IMR-90 (cell line): ENCODE measurements around the gene AKAP9. TPM values are rescaled to one million over a fixed set of nuclear protein-coding genes. Genes with fewer than 3 reads are reported as not detected.

Experiments
- ATAC-seq: fragments of 200-7000 bp; cut with Tn5 transposase; 2 replicates; pipeline ENCODE4 v1.9.1; 2020; ENCODE audit warnings: low read depth, mild to moderate bottlenecking, moderate library complexity
- BruUV-seq: library from RNA; stranded (reverse); fragments of 400-500 nt; replicated peaks from 2 replicates; lab custom pipeline; 2021; lab: Mats Ljungman, UMichigan
- CTCF ChIA-PET: fragments of 300-600 bp; formaldehyde crosslinking; extraction: SDS; loops from one replicate; lab custom pipeline; 2021; ENCODE audit warnings: antibody characterized with exemption; lab: Yijun Ruan, JAX
- POLR2A ChIA-PET: fragments of 300-600 bp; sonication (Branson Sonifier 250); formaldehyde crosslinking; loops from one replicate; lab custom pipeline; 2022; ENCODE audit warnings: antibody characterized with exemption; ENCODE audit not compliant: unreplicated experiment; lab: Charles Lee
- DNase-seq: peaks from one replicate; pipeline ENCODE4 v3.0.0; 2013
- H2AFZ ChIP-seq: replicated peaks from 2 replicates; pipeline ENCODE3; 2013; ENCODE audit warnings: low read length, mild to moderate bottlenecking; ENCODE audit not compliant: poor library complexity
- H2AK5ac ChIP-seq: 2 replicates; pipeline ENCODE4 v1.6.1; 2013; ENCODE audit warnings: low read depth, low read length, inconsistent platforms
- H2AK9ac ChIP-seq: replicated peaks from 2 replicates; pipeline ENCODE3; 2013; ENCODE audit warnings: mild to moderate bottlenecking, low read depth, low read length, moderate library complexity; ENCODE audit not compliant: poor library complexity
- H2BK120ac ChIP-seq: 2 replicates; pipeline ENCODE4 v1.6.1; 2013; ENCODE audit warnings: low read depth, low read length, inconsistent platforms
- H2BK15ac ChIP-seq: 3 replicates; pipeline ENCODE4 v1.6.1; 2013; ENCODE audit warnings: low read depth, low read length, inconsistent platforms
- H2BK20ac ChIP-seq: 2 replicates; pipeline ENCODE4 v1.6.1; 2013; ENCODE audit warnings: low read depth, mild to moderate bottlenecking, inconsistent platforms, low read length, moderate library complexity
- H2BK5ac ChIP-seq: 2 replicates; pipeline ENCODE4 v1.6.1; 2013; ENCODE audit warnings: mild to moderate bottlenecking, low read depth, low read length, inconsistent platforms; ENCODE audit not compliant: poor library complexity, severe bottlenecking
- H3K14ac ChIP-seq: replicated peaks from 2 replicates; pipeline ENCODE4 v1.6.1; 2013; ENCODE audit warnings: low read depth, low read length, inconsistent platforms
- H3K18ac ChIP-seq: 2 replicates; pipeline ENCODE4 v1.6.1; 2013; ENCODE audit warnings: low read depth, low read length, control low read depth
- H3K23ac ChIP-seq: 2 replicates; pipeline ENCODE4 v1.6.1; 2013; ENCODE audit warnings: low read depth, low read length, inconsistent platforms
- H3K27ac ChIP-seq: 2 replicates; pipeline ENCODE4 v1.5.1; 2013; ENCODE audit warnings: mild to moderate bottlenecking, control low read depth, low read length; ENCODE audit not compliant: insufficient read depth
- H3K27me3 ChIP-seq: 2 replicates; pipeline ENCODE4 v1.6.1; 2013; ENCODE audit warnings: low read length; ENCODE audit not compliant: control insufficient read depth, insufficient read depth
- H3K36me3 ChIP-seq: 2 replicates; pipeline ENCODE4 v1.6.1; 2013; ENCODE audit warnings: low read length, mixed read lengths; ENCODE audit not compliant: control insufficient read depth, insufficient read depth
- H3K4ac ChIP-seq: 2 replicates; pipeline ENCODE4 v1.6.1; 2013; ENCODE audit warnings: low read depth, low read length, inconsistent platforms
- H3K4me1 ChIP-seq: 2 replicates; pipeline ENCODE4 v1.6.1; 2013; ENCODE audit warnings: low read length, mixed read lengths; ENCODE audit not compliant: control insufficient read depth, insufficient read depth
- H3K4me2 ChIP-seq: 2 replicates; pipeline ENCODE4 v1.6.1; 2013; ENCODE audit warnings: low read depth, mild to moderate bottlenecking, control low read depth, low read length, moderate library complexity
- H3K4me3 ChIP-seq: 2 replicates; pipeline ENCODE4 v1.5.1; 2013; ENCODE audit warnings: low read depth, mild to moderate bottlenecking, control low read depth, low read length, moderate library complexity; ENCODE audit not compliant: insufficient read depth
- H3K56ac ChIP-seq: 2 replicates; pipeline ENCODE4 v1.6.1; 2013; ENCODE audit warnings: low read length, inconsistent platforms; ENCODE audit not compliant: insufficient read depth; ENCODE audit errors: extremely low read depth
- H3K79me1 ChIP-seq, 2 experiments: 2 replicates each; pipeline ENCODE4 v1.6.1; 2013; ENCODE audit warnings: low read length in 2 of 2, inconsistent platforms in 1 of 2, low read depth in 1 of 2
- H3K9ac ChIP-seq: 2 replicates; pipeline ENCODE4 v1.6.1; 2013; ENCODE audit warnings: low read depth, low read length, control low read depth
- H3K9me1 ChIP-seq: 2 replicates; pipeline ENCODE4 v1.6.1; 2013; ENCODE audit warnings: low read length, inconsistent platforms; ENCODE audit not compliant: insufficient read depth
- H3K9me3 ChIP-seq: 2 replicates; pipeline ENCODE4 v1.6.1; 2013; ENCODE audit warnings: low read length; ENCODE audit not compliant: control insufficient read depth, insufficient read depth
- H4K20me1 ChIP-seq: 2 replicates; pipeline ENCODE4 v1.6.1; 2013; ENCODE audit warnings: low read length, inconsistent platforms; ENCODE audit not compliant: insufficient read depth
- H4K5ac ChIP-seq: 2 replicates; pipeline ENCODE4 v1.6.1; 2013; ENCODE audit warnings: mild to moderate bottlenecking, low read depth, low read length, control low read depth
- H4K8ac ChIP-seq, 2 experiments: 2 replicates each; pipeline ENCODE4 v1.6.1; 2013; ENCODE audit warnings: low read depth in 2 of 2, low read length in 2 of 2, control low read depth in 1 of 2, inconsistent platforms in 1 of 2
- H4K91ac ChIP-seq: 2 replicates; pipeline ENCODE4 v1.6.1; 2013; ENCODE audit warnings: low read depth, low read length, inconsistent platforms; ENCODE audit not compliant: insufficient read depth
- CHD1 ChIP-seq: IDR thresholded peaks from 2 replicates; pipeline ENCODE4 v1.6.1; 2012; ENCODE audit warnings: low read depth, low read length, improper control_type of control experiment
- MAZ ChIP-seq: IDR thresholded peaks from 2 replicates; pipeline ENCODE4 v1.6.1; 2012; ENCODE audit warnings: low read depth, mild to moderate bottlenecking, low read length, improper control_type of control experiment, moderate library complexity, borderline replicate concordance
- MXI1 ChIP-seq: IDR thresholded peaks from 2 replicates; pipeline ENCODE4 v1.6.1; 2012; ENCODE audit warnings: low read depth, mild to moderate bottlenecking, low read length, moderate library complexity, borderline replicate concordance
- RAD21 ChIP-seq: IDR thresholded peaks from 2 replicates; pipeline ENCODE4 v1.6.1; 2012; ENCODE audit warnings: low read length, improper control_type of control experiment
- RFX5 ChIP-seq: IDR thresholded peaks from 2 replicates; pipeline ENCODE4 v1.8.0; 2012; ENCODE audit warnings: low read depth, mild to moderate bottlenecking, low read length, moderate library complexity
- USF2 ChIP-seq: fragments of 150-350 bp; IDR thresholded peaks from 2 replicates; pipeline ENCODE4 v1.6.1; 2017; ENCODE audit warnings: mild to moderate bottlenecking, antibody characterized with exemption, low read length, low read depth
- WGBS, 2 experiments: methylation state at CpG; one replicate each; pipeline versions ENCODE4 v1.1.5 to v1.1.7; 2013; ENCODE audit warnings: missing lambda C conversion rate in 2 of 2; ENCODE audit not compliant: insufficient read length in 1 of 2; ENCODE audit errors: extremely low coverage in 2 of 2; 5-methylcytosine and 5-hydroxymethylcytosine counted together
- dilution Hi-C: fragments of 300-500 bp; cut with HindIII; formaldehyde crosslinking; loops from one replicate; pipeline ENCODE4 v1.14.3; 2018; ENCODE audit warnings: low sequenced_read_pairs; ENCODE audit not compliant: unreplicated experiment
- in situ Hi-C: fragments of 300-500 bp; cut with MboI; formaldehyde crosslinking; loops from 3 replicates; pipeline ENCODE4 v1.14.3; 2019; ENCODE audit warnings: low sequenced_read_pairs, inconsistent platforms, mixed read lengths
- intact Hi-C: fragments of 100-400 bp; cut with micrococcal nuclease; formaldehyde crosslinking; loops from 2 replicates; pipeline ENCODE4 v1.10.0; 2022
- polyA plus RNA-seq, 3 experiments: library from polyadenylated mRNA; depleted of rRNA; stranded (reverse); fragments of >200 nt; gene quantifications; 2 replicates each; pipeline ENCODE4 v1.2.3, GENCODE V29; 2012; ENCODE audit warnings: low replicate concordance in 1 of 3
- total RNA-seq: library from RNA; depleted of rRNA; stranded (reverse); fragments of >200 nt; gene quantifications from 2 replicates; pipeline ENCODE4 v1.2.3, GENCODE V29; 2012
- TF ChIP-seq, protein P1 (sequence below): fragments of 150-350 bp; IDR thresholded peaks from 2 replicates; pipeline ENCODE4 v1.6.1; 2016; ENCODE audit warnings: low read depth, mild to moderate bottlenecking, low read length, moderate library complexity, borderline replicate concordance
- TF ChIP-seq, protein P2 (sequence below): conservative IDR thresholded peaks from 2 replicates; pipeline ENCODE4 v1.5.1; 2012; ENCODE audit warnings: mild to moderate bottlenecking, low read depth, low read length, improper control_type of control experiment

Gene AKAP9
- total and polyA plus RNA-seq, 2 of the 4 experiments (the other 2 are of a cell fraction): 9.7 to 25.3 TPM

- Histone ChIP-seq H4K8ac (no peak overlapping the region), H3K4me3 (no peak overlapping the region), H3K27ac (no peak overlapping the region), H3K9me1 (no peaks in the 10 kb centered on the region), H3K56ac (no peak overlapping the region), H2BK5ac (no peak overlapping the region), H3K14ac (no peak overlapping the region), H3K9ac (no peak overlapping the region), H3K4me1 (no peaks in the 10 kb centered on the region), H3K27me3 (no peaks in the 10 kb centered on the region), H3K4me2 (no peak overlapping the region), H2BK15ac (no peak overlapping the region), H2AK5ac (no peak overlapping the region), H3K9me3 (no peaks in the 10 kb centered on the region), H3K18ac (no peak overlapping the region), H3K23ac (no peak overlapping the region), H2BK120ac (no peak overlapping the region), H3K79me1 (no peaks in the 10 kb centered on the region), H4K20me1 (no peaks in the 10 kb centered on the region), H3K4ac (no peak overlapping the region), H2BK20ac (no peak overlapping the region), H3K36me3 (peaks cover 8% of the 10 kb centered on the region), H4K91ac (no peak overlapping the region), H4K5ac (no peak overlapping the region), H2AK9ac (no peak overlapping the region), H2AFZ (no peak overlapping the region)
- ATAC-seq (no peak), DNase-seq (no peak)
- WGBS, 2 experiments: no CpG with 5 or more reads among the region's 1 CpG
- CTCF ChIA-PET: no interaction called here
- no peak for TF ChIP-seq MAZ
- TF ChIP-seq, protein P1, sequence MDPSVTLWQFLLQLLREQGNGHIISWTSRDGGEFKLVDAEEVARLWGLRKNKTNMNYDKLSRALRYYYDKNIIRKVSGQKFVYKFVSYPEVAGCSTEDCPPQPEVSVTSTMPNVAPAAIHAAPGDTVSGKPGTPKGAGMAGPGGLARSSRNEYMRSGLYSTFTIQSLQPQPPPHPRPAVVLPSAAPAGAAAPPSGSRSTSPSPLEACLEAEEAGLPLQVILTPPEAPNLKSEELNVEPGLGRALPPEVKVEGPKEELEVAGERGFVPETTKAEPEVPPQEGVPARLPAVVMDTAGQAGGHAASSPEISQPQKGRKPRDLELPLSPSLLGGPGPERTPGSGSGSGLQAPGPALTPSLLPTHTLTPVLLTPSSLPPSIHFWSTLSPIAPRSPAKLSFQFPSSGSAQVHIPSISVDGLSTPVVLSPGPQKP: no peak
- TF ChIP-seq RAD21: no peak
- no peak for TF ChIP-seq CHD1
- TF ChIP-seq RFX5: no peak
- TF ChIP-seq, protein P2, sequence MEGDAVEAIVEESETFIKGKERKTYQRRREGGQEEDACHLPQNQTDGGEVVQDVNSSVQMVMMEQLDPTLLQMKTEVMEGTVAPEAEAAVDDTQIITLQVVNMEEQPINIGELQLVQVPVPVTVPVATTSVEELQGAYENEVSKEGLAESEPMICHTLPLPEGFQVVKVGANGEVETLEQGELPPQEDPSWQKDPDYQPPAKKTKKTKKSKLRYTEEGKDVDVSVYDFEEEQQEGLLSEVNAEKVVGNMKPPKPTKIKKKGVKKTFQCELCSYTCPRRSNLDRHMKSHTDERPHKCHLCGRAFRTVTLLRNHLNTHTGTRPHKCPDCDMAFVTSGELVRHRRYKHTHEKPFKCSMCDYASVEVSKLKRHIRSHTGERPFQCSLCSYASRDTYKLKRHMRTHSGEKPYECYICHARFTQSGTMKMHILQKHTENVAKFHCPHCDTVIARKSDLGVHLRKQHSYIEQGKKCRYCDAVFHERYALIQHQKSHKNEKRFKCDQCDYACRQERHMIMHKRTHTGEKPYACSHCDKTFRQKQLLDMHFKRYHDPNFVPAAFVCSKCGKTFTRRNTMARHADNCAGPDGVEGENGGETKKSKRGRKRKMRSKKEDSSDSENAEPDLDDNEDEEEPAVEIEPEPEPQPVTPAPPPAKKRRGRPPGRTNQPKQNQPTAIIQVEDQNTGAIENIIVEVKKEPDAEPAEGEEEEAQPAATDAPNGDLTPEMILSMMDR: no peak
- no peak for TF ChIP-seq MXI1
- no peak for TF ChIP-seq USF2
- BruUV-seq: no TSS peak
- dilution Hi-C loops (no loop called here), intact Hi-C loops (loop anchor here (5.0 kb wide), 1 partner anchor 35 kb away; no protein-coding TSS in a partner anchor), in situ Hi-C loops (no loop called here)
- POLR2A ChIA-PET: interaction anchor here (0.7 kb wide), 1 partner anchor 15 kb away, joined by 6 read pairs; no protein-coding TSS in a partner anchor
These were observed 62.1 kb downstream of the AKAP9 start for GRCh38 chr7:92002720-92003119.
